Central memory CD4-positive, alpha-beta T cell (primary cell): ENCODE measurements around the gene ACAP3.
A peak's percentile ranks its signal among the peaks of the same experiment; 100 is the strongest.

ENCODE experiments used
- DNase-seq: peaks from one replicate; pipeline ENCODE4 v3.0.0; 2022

ACAP3 gene

GRCh38 chr1:1298861-1299685 lies 8.7 kb downstream of the ACAP3 start:
- no peak for DNase-seq

- DNase-seq, result no peak
These were observed 9.8 kb downstream of the ACAP3 start for GRCh38 chr1:1297802-1298424.

- DNase-seq, result no peak
These were observed 11.4 kb downstream of the ACAP3 start for GRCh38 chr1:1296070-1297061.

GRCh38 chr1:1295154-1295923 lies 12.4 kb downstream of the ACAP3 start:
- no peak for DNase-seq

- no peak for DNase-seq
These were observed 13.4 kb downstream of the ACAP3 start for GRCh38 chr1:1294250-1294890.

GRCh38 chr1:1293263-1294249 lies 14.2 kb downstream of the ACAP3 start:
- no peak for DNase-seq

- no peak for DNase-seq
These were observed 14.9 kb downstream of the ACAP3 start for GRCh38 chr1:1292851-1293250.

- DNase-seq, result no peak
These were observed 15.3 kb downstream of the ACAP3 start for GRCh38 chr1:1292442-1292779.

- DNase-seq, result peak; percentile 65
These were observed 15.9 kb downstream of the ACAP3 start for GRCh38 chr1:1291548-1292441.

GRCh38 chr1:1291023-1291528 lies 16.7 kb downstream of the ACAP3 start:
- no peak for DNase-seq

GRCh38 chr1:1290238-1290731 lies 17.4 kb downstream of the ACAP3 start:
- peak; percentile 49 for DNase-seq

- DNase-seq, result no peak
These were observed 20.2 kb downstream of the ACAP3 start for GRCh38 chr1:1287288-1288110.

- DNase-seq, result no peak
These were observed 21.1 kb downstream of the ACAP3 start for GRCh38 chr1:1286313-1287261.

- DNase-seq, result no peak
These were observed 22.0 kb downstream of the ACAP3 start for GRCh38 chr1:1285611-1286311.

- no peak for DNase-seq
These were observed 22.6 kb downstream of the ACAP3 start for GRCh38 chr1:1285102-1285571.
